ENCODE measurements around the gene TRIM62. TPM values are rescaled to one million over a fixed set of nuclear protein-coding genes. Genes with fewer than 3 reads are reported as not detected.

TRIM62 gene
- total RNA-seq, 1 donor from 2014 or later: 0.48 TPM

GRCh38 chr1:33180911-33181890, 642 bp downstream of the TRIM62 start:
- DNase-seq (ENCODE audit: low spot score): peak; percentile 62

GRCh38 chr1:33180226-33180910, 1.5 kb downstream of the TRIM62 start:
- peak; percentile 89 for DNase-seq (ENCODE audit: low spot score)

GRCh38 chr1:33178836-33179439, 2.9 kb downstream of the TRIM62 start:
- no peak for DNase-seq (ENCODE audit: low spot score)

- DNase-seq (ENCODE audit: low spot score): no peak
Measured at GRCh38 chr1:33177996-33178540, 3.8 kb downstream of the TRIM62 start.

GRCh38 chr1:33176887-33177286, 5.0 kb downstream of the TRIM62 start:
- DNase-seq (ENCODE audit: low spot score): no peak

GRCh38 chr1:33176362-33176850, 5.4 kb downstream of the TRIM62 start:
- DNase-seq (ENCODE audit: low spot score): no peak

GRCh38 chr1:33175865-33176264, 6.0 kb downstream of the TRIM62 start:
- DNase-seq (ENCODE audit: low spot score): no peak

GRCh38 chr1:33173091-33173490, 8.8 kb downstream of the TRIM62 start:
- no peak for DNase-seq (ENCODE audit: low spot score)

GRCh38 chr1:33171977-33172813, 9.6 kb downstream of the TRIM62 start:
- no peak for DNase-seq (ENCODE audit: low spot score)

GRCh38 chr1:33170351-33171274, 11.2 kb downstream of the TRIM62 start:
- no peak for DNase-seq (ENCODE audit: low spot score)

GRCh38 chr1:33169290-33170055, 12.4 kb downstream of the TRIM62 start:
- DNase-seq (ENCODE audit: low spot score): no peak

GRCh38 chr1:33168556-33169289, 13.1 kb downstream of the TRIM62 start:
- DNase-seq (ENCODE audit: low spot score): no peak

- DNase-seq (ENCODE audit: low spot score): no peak
Measured at GRCh38 chr1:33167650-33168447, 14.0 kb downstream of the TRIM62 start.

- DNase-seq (ENCODE audit: low spot score): no peak
Measured at GRCh38 chr1:33165809-33166208, 16.0 kb downstream of the TRIM62 start.

- DNase-seq (ENCODE audit: low spot score): no peak
Measured at GRCh38 chr1:33165209-33165608, 16.6 kb downstream of the TRIM62 start.

GRCh38 chr1:33163621-33164519, 18.0 kb downstream of the TRIM62 start:
- no peak for DNase-seq (ENCODE audit: low spot score)

Measured in umbilical cord (tissue), 2 donors.